ENCODE measurements around the gene EGFL8.
"Not testable (repeated sequence)": the region's sequence is repeated elsewhere in the genome, so short reads cannot be mapped to it uniquely, and the experiment has no call there.

GRCh38 chr6:32193096-32193495 is 28.7 kb downstream of the EGFL8 start:
- TF ChIP-seq, protein P1, sequence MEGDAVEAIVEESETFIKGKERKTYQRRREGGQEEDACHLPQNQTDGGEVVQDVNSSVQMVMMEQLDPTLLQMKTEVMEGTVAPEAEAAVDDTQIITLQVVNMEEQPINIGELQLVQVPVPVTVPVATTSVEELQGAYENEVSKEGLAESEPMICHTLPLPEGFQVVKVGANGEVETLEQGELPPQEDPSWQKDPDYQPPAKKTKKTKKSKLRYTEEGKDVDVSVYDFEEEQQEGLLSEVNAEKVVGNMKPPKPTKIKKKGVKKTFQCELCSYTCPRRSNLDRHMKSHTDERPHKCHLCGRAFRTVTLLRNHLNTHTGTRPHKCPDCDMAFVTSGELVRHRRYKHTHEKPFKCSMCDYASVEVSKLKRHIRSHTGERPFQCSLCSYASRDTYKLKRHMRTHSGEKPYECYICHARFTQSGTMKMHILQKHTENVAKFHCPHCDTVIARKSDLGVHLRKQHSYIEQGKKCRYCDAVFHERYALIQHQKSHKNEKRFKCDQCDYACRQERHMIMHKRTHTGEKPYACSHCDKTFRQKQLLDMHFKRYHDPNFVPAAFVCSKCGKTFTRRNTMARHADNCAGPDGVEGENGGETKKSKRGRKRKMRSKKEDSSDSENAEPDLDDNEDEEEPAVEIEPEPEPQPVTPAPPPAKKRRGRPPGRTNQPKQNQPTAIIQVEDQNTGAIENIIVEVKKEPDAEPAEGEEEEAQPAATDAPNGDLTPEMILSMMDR (IDR thresholded peaks at IDR 0.05) = not testable (repeated sequence)
- not testable (repeated sequence) for TF ChIP-seq EZH2phosphoT487, EZH2 (IDR thresholded peaks at IDR 0.05)
